Measurements from ENCODE around the gene TLR6.
"Not testable (repeated sequence)": the region's sequence is repeated elsewhere in the genome, so short reads cannot be mapped to it uniquely, and the experiment has no call there.

The TLR6 gene

DNA sequence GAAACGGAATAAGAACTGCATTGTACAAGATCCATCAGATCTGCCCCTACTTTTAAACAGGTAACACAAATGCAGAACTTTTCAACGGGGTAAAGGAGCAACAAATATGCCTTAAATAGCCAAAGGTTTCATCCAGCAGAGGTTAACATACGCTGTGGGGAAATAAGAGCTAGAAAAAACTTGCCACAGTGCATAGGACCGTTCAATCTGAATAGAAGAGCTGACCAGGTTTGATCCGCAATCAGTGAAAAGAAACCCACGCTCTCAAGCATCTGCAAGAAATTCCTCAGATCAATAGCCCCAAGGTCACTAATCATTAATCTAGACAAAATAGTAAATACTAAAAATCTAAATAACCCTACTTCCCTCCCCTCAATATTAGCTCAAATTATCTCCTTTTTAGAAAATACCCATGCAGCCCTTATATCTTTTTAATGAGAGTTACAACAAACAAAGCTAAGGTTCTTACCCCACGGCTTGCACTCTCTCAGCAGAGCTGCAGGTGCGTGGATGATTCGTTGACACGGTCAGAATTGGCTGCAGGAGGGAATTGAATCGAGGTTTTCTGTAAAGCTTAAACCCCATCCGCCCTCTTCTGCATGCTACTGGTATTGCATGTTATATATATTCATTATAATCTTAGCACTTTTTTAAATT lies 74.0 kb downstream of the TLR6 start, which contains the start of gene TLR10:
Gene TLR10, minus strand, starts transcription at position 539 of the 657 bp plus-strand sequence. CDS start 7,400 bp downstream, outside the sequence.
- no peak within 1 kb of the TSS for H3K27ac ChIP-seq
- TF ChIP-seq, protein P1, sequence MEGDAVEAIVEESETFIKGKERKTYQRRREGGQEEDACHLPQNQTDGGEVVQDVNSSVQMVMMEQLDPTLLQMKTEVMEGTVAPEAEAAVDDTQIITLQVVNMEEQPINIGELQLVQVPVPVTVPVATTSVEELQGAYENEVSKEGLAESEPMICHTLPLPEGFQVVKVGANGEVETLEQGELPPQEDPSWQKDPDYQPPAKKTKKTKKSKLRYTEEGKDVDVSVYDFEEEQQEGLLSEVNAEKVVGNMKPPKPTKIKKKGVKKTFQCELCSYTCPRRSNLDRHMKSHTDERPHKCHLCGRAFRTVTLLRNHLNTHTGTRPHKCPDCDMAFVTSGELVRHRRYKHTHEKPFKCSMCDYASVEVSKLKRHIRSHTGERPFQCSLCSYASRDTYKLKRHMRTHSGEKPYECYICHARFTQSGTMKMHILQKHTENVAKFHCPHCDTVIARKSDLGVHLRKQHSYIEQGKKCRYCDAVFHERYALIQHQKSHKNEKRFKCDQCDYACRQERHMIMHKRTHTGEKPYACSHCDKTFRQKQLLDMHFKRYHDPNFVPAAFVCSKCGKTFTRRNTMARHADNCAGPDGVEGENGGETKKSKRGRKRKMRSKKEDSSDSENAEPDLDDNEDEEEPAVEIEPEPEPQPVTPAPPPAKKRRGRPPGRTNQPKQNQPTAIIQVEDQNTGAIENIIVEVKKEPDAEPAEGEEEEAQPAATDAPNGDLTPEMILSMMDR (conservative IDR thresholded peaks at IDR 0.05), result peak; percentile 86

DNA sequence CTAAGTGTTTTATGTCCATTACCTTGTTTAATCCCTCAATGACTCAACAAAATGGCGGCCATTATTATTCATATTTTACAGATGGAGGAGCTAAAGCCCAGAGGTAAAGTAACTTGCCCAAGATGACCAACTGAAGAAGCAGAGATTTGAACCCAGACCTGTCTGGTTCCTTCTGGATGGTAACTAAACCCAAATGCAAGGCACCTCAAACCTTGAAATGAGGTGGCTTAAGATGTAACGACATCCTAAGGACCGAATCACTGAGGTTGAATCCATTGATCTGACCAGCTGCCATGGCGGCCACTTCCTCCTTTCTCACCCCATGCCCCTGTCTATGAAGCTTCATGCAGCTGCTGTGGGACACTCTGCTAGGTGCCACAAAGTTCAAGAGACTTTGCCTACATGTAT lies 74.8 kb downstream of the TLR6 start:
- TF ChIP-seq, protein P1 (conservative IDR thresholded peaks at IDR 0.05), result no peak
- H3K27ac ChIP-seq, result no peak overlapping the region

DNA sequence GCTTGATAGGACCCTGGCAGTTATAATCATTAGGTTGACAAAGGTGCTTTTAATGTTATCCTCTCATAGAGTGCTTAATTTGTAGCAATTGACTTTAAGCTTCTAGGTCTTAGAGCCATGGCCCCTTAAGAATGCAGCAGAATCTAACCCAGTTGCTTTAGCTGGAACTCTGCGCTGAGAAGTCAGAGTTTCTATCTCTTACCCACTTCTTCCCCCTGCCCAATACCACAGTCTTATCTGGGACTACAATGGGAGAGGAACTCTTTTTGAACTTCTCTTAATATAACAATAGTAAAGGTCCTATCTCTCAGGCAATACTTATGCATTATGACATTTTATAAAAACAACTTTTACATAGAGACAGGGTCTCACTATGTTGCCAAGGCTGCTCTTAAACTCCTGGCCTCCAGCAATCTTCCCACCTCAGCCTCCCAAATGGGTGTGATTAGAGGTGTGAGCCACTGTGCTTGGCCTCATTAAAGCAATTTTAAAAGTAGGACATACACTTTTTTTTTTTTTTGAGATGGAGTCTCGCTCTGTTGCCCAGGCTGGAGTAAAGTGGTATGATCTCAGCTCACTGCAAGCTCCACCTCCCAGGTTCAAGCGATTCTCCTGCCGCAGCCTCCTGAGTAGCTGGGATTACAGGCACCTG lies 75.7 kb downstream of the TLR6 start:
- TF ChIP-seq, protein P1 (conservative IDR thresholded peaks at IDR 0.05), result no peak
- no peak overlapping the region for H3K27ac ChIP-seq

DNA sequence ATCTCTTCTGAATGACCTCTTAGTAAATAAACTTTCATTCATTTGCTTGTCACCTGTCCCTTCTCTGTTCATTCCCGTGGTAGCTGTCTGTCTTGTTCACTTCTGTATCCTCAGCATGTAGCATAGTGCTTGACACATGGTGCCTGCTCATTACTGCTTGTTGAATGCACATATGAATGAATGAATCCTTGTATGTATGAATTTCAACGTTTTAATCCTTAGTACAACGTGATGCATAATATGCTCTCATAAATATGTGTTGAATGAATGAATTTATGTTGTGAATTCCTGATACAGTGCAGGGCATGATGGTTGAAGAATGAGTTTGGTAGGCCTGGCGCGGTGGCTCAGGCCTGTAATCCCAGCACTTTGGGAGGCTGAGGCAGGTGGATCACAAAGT lies 76.8 kb downstream of the TLR6 start:
- TF ChIP-seq, protein P1 (conservative IDR thresholded peaks at IDR 0.05), result no peak
- no peak overlapping the region for H3K27ac ChIP-seq

DNA sequence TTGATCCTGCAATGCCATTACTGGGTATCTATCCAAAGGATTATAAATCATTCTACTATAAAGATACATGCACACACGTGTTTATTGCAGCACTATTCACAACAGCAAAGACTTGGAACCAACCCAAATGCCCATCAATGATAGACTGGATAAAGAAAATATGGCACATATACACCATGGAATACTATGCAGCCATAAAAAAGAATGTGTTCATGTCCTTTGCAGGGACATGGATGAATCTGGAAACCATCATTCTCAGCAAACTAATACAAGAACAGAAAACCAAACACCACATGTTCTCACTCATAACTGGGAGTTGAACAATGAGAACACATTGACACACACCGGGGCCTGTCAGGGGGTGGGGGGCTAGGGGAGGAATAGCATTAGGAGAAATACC lies 78.7 kb downstream of the TLR6 start:
- not testable (repeated sequence) for H3K27ac ChIP-seq

GRCh38 chr4:38775326-38775725 lies 81.3 kb downstream of the TLR6 start:
- TF ChIP-seq, protein P1 (conservative IDR thresholded peaks at IDR 0.05), result no peak
- no peak overlapping the region for H3K27ac ChIP-seq

DNA sequence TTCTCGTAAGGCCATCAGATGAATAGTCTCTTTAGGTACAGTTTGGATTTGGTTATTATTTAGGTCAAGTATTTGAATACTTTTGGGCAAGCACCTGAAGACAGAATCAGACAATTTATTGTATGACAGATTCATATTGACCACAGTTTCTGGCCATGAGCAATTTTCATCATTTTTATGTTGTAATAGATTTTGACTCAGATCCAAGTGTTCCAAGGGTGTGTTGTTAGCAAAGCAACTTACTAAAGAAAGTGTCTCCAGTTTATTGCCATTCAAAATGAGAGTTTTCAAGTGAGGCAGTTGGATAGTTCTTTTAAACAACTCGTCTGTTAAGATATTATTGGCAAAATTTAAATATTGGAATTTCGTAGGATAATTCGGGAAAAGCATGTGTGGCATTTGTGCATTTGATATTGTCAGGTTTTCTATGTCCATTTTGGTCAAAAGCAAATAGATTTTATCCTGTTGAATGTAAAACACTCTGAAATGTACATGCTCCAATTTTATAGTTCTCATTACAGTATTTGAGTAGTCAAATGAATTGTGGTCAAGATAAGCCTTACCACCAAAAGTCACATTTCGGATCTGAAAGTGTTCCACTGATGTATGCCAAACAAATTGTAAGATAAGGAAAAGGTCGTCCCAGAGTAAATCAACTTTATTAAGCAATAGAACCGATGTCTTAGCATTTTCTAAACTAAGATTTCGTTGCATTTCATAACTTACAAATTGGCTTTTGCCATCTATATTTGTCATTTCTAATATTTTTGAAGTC lies 82.2 kb downstream of the TLR6 start:
- TF ChIP-seq, protein P1 (conservative IDR thresholded peaks at IDR 0.05), result no peak
- no peak overlapping the region for H3K27ac ChIP-seq
